Stomach smooth muscle (tissue), 2 donors: ENCODE data around the gene GALNT1.
"Not testable (repeated sequence)": the region's sequence is repeated elsewhere in the genome, so short reads cannot be mapped to it uniquely, and the experiment has no call there.

Experiments used
- H3K27ac ChIP-seq: one replicate; pipeline ENCODE4 v1.7.0; 2013; ENCODE audit warnings: mild to moderate bottlenecking, low read length, inconsistent platforms
- H3K27me3 ChIP-seq, 2 donors: one replicate each; pipeline ENCODE4 v1.7.0; 2013; ENCODE audit warnings: low read length in 2 of 2; ENCODE audit not compliant: insufficient read depth in 2 of 2, control insufficient read depth in 1 of 2
- H3K36me3 ChIP-seq, 2 donors: one replicate each; pipeline ENCODE4 v1.7.0; 2013; ENCODE audit warnings: low read length in 2 of 2; ENCODE audit not compliant: control insufficient read depth in 2 of 2, insufficient read depth in 2 of 2
- H3K4me1 ChIP-seq: one replicate; pipeline ENCODE4 v1.7.0; 2013; ENCODE audit warnings: low read length; ENCODE audit not compliant: control insufficient read depth, insufficient read depth
- H3K4me3 ChIP-seq, 2 donors: one replicate each; pipeline ENCODE4 v1.7.0; 2013; ENCODE audit warnings: low read length in 2 of 2
- H3K9ac ChIP-seq, 2 donors: one replicate each; pipeline ENCODE4 v1.7.0; 2013; ENCODE audit warnings: low read length in 2 of 2, mild to moderate bottlenecking in 1 of 2
- H3K9me3 ChIP-seq, 2 donors: one replicate each; pipeline ENCODE4 v1.7.0; 2013; ENCODE audit warnings: low read length in 2 of 2; ENCODE audit not compliant: control insufficient read depth in 2 of 2
- donor health status: healthy.
- donor health status: Pancreatic carcinoma.

The GALNT1 gene

GRCh38 chr18:35570182-35570581 lies 11.4 kb upstream of the GALNT1 start:
- H3K27ac ChIP-seq, result no peak overlapping the region
- no peaks in the 10 kb centered on the region for H3K36me3 ChIP-seq
- no peak overlapping the region for H3K4me3 ChIP-seq
- no peak overlapping the region for H3K9ac ChIP-seq
- H3K4me1 ChIP-seq, result no peaks in the 10 kb centered on the region
- no peaks in the 10 kb centered on the region for H3K9me3 ChIP-seq
- H3K27me3 ChIP-seq, result no peaks in the 10 kb centered on the region

- H3K9me3 ChIP-seq, result no peaks in the 10 kb centered on the region
- no peaks in the 10 kb centered on the region for H3K4me1 ChIP-seq
- H3K36me3 ChIP-seq, result no peaks in the 10 kb centered on the region
- no peaks in the 10 kb centered on the region for H3K27me3 ChIP-seq
- H3K27ac ChIP-seq, result no peak overlapping the region
- no peak overlapping the region for H3K9ac ChIP-seq
- H3K4me3 ChIP-seq, result no peak overlapping the region
Measured at GRCh38 chr18:35571138-35571537, 10.4 kb upstream of the GALNT1 start.

GRCh38 chr18:35572644-35573043 lies 8.9 kb upstream of the GALNT1 start:
- H3K4me1 ChIP-seq, result no peaks in the 10 kb centered on the region
- H3K4me3 ChIP-seq, result no peak overlapping the region
- no peaks in the 10 kb centered on the region for H3K9me3 ChIP-seq
- H3K27ac ChIP-seq, result no peak overlapping the region
- no peaks in the 10 kb centered on the region for H3K27me3 ChIP-seq
- H3K9ac ChIP-seq, result no peak overlapping the region
- no peaks in the 10 kb centered on the region for H3K36me3 ChIP-seq

DNA sequence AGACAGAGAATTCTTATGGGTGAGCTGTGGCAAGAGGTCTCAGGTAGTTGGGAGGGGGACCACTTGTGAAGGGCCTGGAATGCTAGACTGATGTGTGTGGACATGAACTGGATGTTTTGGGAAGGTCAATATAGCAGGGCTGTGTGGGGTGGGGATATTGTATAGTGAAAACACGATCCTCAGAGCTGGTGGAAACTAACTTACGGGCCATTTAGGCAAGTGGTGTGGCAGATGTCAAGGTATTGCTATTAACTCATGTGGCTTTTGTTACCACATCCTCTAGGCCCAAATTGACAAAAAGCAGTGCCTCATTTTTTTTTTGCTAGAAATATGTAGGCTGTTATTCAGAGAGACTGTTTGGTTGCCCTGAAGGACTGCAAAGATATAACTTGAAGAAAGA lies 8.0 kb upstream of the GALNT1 start:
- Histone ChIP-seq H3K36me3 (no peaks in the 10 kb centered on the region), H3K9ac (no peak overlapping the region), H3K27me3 (no peaks in the 10 kb centered on the region), H3K27ac (no peak overlapping the region), H3K4me3 (no peak overlapping the region), H3K9me3 (no peaks in the 10 kb centered on the region), H3K4me1 (no peaks in the 10 kb centered on the region)

DNA sequence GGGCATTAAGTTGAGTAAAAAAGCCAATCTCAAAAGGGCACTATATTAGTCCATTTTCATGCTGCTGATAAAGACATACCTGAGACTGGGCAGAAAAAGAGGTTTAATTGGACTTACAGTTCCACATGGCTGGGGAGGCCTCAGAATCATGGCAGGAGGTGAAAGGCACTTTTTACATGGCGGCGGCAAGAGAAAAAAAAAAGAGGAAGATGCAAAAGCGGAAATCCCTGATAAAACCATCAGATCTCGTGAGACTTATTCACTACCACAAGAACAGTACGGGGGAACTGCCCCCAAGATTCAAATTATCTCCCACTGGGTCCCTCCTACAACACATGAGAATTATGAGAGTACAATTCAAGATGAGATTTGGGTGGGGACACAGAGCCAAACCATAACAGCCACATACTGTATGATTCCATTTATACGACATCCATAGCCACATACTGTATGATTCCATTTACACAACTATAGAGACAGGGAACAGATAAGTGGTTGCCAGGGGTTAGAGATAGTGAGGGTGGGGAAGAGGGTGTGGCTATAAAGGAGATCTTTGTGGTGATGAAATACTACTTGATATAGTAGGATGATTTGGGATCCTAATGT lies 5.2 kb upstream of the GALNT1 start:
- not testable (repeated sequence) for H3K4me1 ChIP-seq, H3K27ac ChIP-seq, H3K9me3 ChIP-seq, H3K27me3 ChIP-seq, H3K4me3 ChIP-seq, H3K9ac ChIP-seq, H3K36me3 ChIP-seq

DNA sequence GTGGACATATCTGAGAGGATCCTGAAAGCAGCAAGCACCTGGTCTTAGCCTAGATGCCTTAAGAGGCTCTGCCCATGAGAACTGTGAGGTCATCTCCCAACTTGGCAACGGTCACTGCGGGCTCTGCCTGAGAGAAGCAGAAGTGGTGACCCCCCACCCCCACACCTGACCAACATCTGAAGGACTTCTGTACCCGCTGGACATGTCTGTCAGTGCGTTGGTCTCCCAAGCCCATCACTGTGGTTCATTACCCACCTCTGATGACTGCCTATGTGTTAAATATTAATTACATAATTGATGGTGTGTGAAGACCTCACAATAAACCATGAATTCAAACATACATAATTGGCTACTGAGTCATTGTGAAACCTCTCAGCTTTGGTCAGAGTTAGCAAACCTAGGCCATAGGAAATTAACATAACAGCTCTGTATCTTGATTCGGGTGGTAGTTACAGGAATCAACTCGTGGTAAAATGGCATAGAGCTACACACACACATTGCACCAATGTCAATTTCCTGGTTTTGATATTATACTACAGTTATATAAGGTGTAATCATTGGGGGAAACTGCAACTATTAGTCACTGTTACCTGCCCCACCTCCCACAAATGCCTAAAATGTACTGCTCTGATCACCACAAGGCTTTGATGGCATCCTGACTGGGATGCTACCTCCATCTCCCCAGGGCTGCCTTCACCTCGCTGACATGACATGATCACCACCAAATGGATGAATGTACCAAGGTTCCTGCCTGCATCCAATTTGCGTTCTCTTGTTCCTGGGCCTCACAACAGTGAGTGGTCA lies 4.3 kb upstream of the GALNT1 start:
- Histone ChIP-seq H3K9ac (no peak overlapping the region), H3K36me3 (no peaks in the 10 kb centered on the region), H3K27ac (no peak overlapping the region), H3K4me3 (no peak overlapping the region), H3K9me3 (no peaks in the 10 kb centered on the region), H3K4me1 (no peaks in the 10 kb centered on the region), H3K27me3 (no peaks in the 10 kb centered on the region)

- Histone ChIP-seq H3K9me3 (no peaks in the 10 kb centered on the region), H3K4me3 (no peak overlapping the region), H3K36me3 (no peaks in the 10 kb centered on the region), H3K27ac (no peak overlapping the region), H3K4me1 (peaks cover 4% of the 10 kb centered on the region), H3K9ac (no peak overlapping the region), H3K27me3 (no peaks in the 10 kb centered on the region)
Measured at GRCh38 chr18:35578481-35578880, 3.1 kb upstream of the GALNT1 start.

- Histone ChIP-seq H3K4me1 (peaks cover 4% of the 10 kb centered on the region), H3K9ac (no peak overlapping the region), H3K27ac (no peak overlapping the region), H3K27me3 (no peaks in the 10 kb centered on the region), H3K36me3 (no peaks in the 10 kb centered on the region), H3K9me3 (no peaks in the 10 kb centered on the region), H3K4me3 (no peak overlapping the region)
Measured at GRCh38 chr18:35578936-35579335, 2.6 kb upstream of the GALNT1 start.

- Histone ChIP-seq H3K36me3 (no peaks in the 10 kb centered on the region), H3K9me3 (no peaks in the 10 kb centered on the region), H3K27me3 (no peaks in the 10 kb centered on the region), H3K9ac (peak overlapping the region; percentile 81 to 83), H3K4me3 (peak overlapping the region; percentile 63 to 78), H3K4me1 (peaks cover 4% of the 10 kb centered on the region), H3K27ac (peak overlapping the region; percentile 77)
Measured at GRCh38 chr18:35580701-35581539, 620 bp upstream of the GALNT1 start.

GRCh38 chr18:35581898-35582641 lies 530 bp downstream of the GALNT1 start:
- Histone ChIP-seq H3K9ac (peak overlapping the region; percentile 84 to 86), H3K4me1 (peaks cover 4% of the 10 kb centered on the region), H3K36me3 (no peaks in the 10 kb centered on the region), H3K9me3 (no peaks in the 10 kb centered on the region), H3K27ac (peak overlapping the region; percentile 25), H3K27me3 (no peaks in the 10 kb centered on the region), H3K4me3 (peak overlapping the region; percentile 76 to 80)
